HPDE6-E6E7 (cell line): Measurements from ENCODE around the gene GNG13.
"Not testable (repeated sequence)": the region's sequence is repeated elsewhere in the genome, so short reads cannot be mapped to it uniquely, and the experiment has no call there.

Experiments
- DNase-seq: peaks from one replicate; pipeline ENCODE4 v3.0.0; 2011; ENCODE audit warnings: missing footprints; ENCODE audit errors: extremely low spot score

Gene GNG13

GRCh38 chr16:761625-762513 is 38.7 kb downstream of the GNG13 start:
- no peak for DNase-seq

DNA sequence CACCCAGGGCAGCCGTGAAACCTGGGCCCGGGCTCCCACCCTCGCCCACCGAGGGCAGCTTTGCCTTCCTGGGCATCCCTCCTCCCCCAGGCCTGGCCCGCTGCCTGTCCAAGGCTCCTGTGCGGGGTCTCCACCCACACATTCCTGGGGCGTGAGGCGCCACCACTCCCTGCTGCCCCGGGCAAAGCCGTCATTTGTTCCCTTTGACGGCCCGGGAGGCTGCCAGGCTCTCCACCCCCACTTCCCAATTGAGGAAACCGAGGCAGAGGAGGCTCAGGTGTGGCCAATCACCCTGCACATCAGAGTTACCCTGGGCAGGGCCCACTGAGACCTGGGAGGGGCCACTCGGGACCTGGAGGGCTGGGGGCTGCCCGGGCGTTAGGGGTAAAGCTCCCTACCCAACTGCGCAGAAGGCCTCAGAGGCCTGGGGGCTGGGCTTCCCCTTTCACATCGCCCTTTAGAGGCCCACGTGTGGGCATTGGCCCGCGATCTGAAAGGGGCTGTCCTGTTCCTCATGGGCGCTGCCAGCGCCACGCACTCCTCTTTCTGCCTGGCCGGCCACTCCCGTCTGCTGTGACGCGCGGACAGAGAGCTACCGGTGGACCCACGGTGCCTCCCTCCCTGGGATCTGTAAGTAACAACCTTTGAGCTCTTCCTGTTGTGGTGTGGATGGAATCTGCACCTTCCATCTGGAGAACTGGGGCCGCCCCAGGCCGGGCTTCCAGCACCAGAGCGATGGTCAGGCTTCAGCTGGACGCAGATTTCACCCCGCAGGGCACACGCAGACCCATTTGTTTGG is 39.8 kb downstream of the GNG13 start, which contains the start of gene MSLN:
TSS of gene MSLN (plus strand) at position 190 of the 799 bp plus-strand sequence. CDS start 1,947 bp downstream, outside the sequence.
- peak; percentile 72 for DNase-seq

- no peak for DNase-seq
Observed at GRCh38 chr16:760065-760464, 40.5 kb downstream of the GNG13 start.

- DNase-seq, result no peak
Observed at GRCh38 chr16:759110-759910, 41.2 kb downstream of the GNG13 start.

DNA sequence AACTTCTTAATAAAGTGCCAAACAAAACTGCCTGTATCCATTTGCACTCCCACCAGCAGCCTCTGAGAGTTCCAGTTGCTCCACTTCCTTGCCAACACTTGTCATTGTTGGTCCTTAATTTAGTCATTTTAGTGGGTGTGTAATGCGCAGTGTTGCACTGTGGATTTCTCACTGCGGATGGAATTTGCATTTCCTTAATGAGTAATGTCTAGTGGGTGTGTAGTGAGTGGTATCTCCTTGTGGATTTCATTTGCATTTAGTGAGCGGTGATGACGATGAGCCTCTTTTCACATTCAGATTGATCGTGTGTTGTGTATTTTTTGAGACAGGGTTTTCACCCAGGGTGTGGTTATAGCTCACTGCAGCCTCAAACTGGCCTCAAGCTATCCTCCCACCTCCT is 44.1 kb downstream of the GNG13 start:
- no peak for DNase-seq

- DNase-seq, result no peak
Observed at GRCh38 chr16:754656-755055, 45.9 kb downstream of the GNG13 start.

- not testable (repeated sequence) for DNase-seq
Observed at GRCh38 chr16:754121-754607, 46.4 kb downstream of the GNG13 start.

GRCh38 chr16:752007-752312 is 48.6 kb downstream of the GNG13 start:
- no peak for DNase-seq

DNA sequence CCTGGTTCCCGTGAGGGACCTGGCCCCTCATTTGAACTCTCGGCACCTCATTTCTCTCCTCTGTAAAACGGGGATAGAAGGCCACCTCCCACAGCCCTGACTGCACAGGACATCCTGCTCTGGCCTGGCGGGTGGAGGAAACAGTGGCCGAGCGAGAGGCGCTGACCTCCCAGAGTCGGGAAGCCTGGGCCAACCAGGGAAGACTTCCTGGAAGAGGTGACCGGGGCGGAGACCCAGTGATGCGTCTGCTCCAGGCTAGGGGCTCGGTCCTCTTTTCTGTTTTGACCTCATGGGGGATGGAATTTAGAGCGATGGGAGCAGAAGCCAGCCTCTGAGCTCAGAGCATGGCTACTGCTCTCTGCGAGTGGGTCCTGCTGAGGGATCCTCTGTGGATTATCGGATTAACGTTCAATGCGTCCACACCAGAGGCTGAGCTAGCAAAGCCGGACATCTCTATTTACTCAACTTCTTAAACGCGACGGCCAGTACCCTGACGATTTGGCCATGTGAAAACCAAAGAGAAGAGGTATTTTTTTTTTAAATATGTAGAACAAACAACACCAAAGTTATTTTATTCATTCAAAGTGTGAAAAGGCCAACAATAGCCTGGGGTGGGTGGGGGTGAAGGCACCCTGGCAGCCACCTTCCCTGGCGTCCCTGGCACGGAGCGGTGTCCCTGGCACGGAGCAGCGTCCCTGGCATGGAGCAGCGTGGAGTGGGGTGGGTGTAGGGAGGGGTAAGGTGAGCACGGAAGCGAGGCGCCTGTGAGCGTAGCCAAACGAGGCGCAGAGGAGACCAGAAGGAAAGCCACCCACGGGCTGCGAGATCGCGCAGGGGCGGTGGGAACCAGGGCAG is 49.2 kb downstream of the GNG13 start:
- no peak for DNase-seq

DNA sequence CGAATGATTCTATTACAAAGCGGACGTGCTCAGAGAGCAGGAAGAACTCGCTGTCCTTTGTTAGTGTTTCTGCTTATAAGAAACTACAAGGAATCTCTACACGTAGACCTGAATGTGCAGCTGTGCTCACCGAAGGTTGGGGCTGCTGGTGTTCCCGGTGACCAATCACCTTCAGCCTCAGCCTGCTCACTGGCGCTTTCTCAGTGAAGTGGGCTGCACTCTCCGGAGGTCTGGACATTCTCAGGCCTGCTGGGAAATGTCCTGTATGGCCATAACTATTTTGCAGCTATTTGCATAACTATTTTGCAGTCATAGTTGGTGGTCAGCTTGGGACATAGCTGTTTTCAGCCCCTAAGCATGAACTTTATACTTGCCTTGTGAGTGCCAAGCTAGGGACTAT is 50.0 kb downstream of the GNG13 start:
- DNase-seq, result no peak

DNA sequence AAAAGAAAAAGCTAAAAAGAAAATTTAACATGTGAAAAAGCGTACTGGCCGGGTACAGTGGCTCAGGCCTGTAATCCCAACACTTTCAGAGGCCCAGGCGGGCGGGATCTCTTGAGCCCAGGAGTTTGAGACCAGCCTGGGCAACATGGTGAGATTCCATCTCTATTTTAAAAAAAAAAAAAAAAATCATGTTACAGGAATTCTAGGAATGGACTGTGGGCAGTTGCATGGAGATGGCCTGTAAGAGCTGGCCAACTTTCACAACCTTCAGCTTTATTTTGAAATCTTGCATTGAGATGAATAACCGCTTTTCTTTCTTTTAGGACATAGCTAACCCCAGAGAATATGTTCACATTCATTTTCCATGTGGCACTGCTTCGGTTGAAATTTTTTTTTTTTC is 51.5 kb downstream of the GNG13 start:
- no peak for DNase-seq
